ENCODE results near the gene CCDC40. TPM values are rescaled to one million over a fixed set of nuclear protein-coding genes. Genes with fewer than 3 reads are reported as not detected.
A peak's percentile ranks its signal among the peaks of the same experiment; 100 is the strongest.

The CCDC40 gene
- total and polyA plus RNA-seq, 7 donors = 1.4 to 25.8 (median 5.3) TPM; not detected in 2

- Histone ChIP-seq H3K4me3 (no peak overlapping the region), H3K4me1 (peaks cover 0 to 19% (median 16%) of the 10 kb centered on the region in 4 donors), H3K9me3 (no peaks in the 10 kb centered on the region), H3K27me3 (no peaks in the 10 kb centered on the region), H3K27ac (no peak overlapping the region), H3K36me3 (peaks cover 0 to 8% (median under 1%) of the 10 kb centered on the region in 4 donors)
- DNase-seq = no peak
- intact Hi-C loops (cut with DNase I) = loop anchor here (5.0 kb wide), 3 partner anchors 96 to 159 kb away; partner anchors contain the start of genes RNF213, SGSH and SLC26A11
- TF ChIP-seq CTCF (IDR thresholded peaks at IDR 0.05) (no peak), EP300 (IDR thresholded peaks at IDR 0.05) (no peak), POLR2A (IDR thresholded peaks at IDR 0.05) (no peak), POLR2AphosphoS5 (IDR thresholded peaks at IDR 0.05) (no peak)
- WGBS, 2 donors = 89 to 91% methylated on average over 19 of the region's 19 CpGs
These were observed 67.1 kb downstream of the CCDC40 start for GRCh38 chr17:80103449-80104085.

- 80 to 81% methylated on average over 26 of the region's 26 CpGs for WGBS, 2 donors
- no peak overlapping the region for H3K4me3 ChIP-seq
- intact Hi-C loops (cut with DNase I) = loop anchor here (5.0 kb wide), 3 partner anchors 97 to 158 kb away; partner anchors contain the start of genes RNF213, SGSH and SLC26A11
- H3K27ac ChIP-seq = no peak overlapping the region
- peaks cover 0 to 19% (median 16%) of the 10 kb centered on the region in 4 donors for H3K4me1 ChIP-seq
- peaks cover 0 to 10% (median 2%) of the 10 kb centered on the region in 4 donors for H3K36me3 ChIP-seq
- TF ChIP-seq CTCF (IDR thresholded peaks at IDR 0.05) (no peak), POLR2AphosphoS5 (IDR thresholded peaks at IDR 0.05) (no peak), POLR2A (IDR thresholded peaks at IDR 0.05) (no peak), EP300 (IDR thresholded peaks at IDR 0.05) (no peak)
- no peaks in the 10 kb centered on the region for H3K9me3 ChIP-seq
- no peaks in the 10 kb centered on the region for H3K27me3 ChIP-seq
- no peak for DNase-seq
These were observed 68.0 kb downstream of the CCDC40 start for GRCh38 chr17:80104321-80104955.

GRCh38 chr17:80104956-80105375, 68.5 kb downstream of the CCDC40 start:
- Histone ChIP-seq H3K4me1 (peaks cover 0 to 19% (median 16%) of the 10 kb centered on the region in 4 donors), H3K9me3 (no peaks in the 10 kb centered on the region), H3K4me3 (no peak overlapping the region), H3K36me3 (peaks cover 0 to 10% (median 2%) of the 10 kb centered on the region in 4 donors), H3K27me3 (no peaks in the 10 kb centered on the region), H3K27ac (no peak overlapping the region)
- WGBS, 2 donors = 86 to 90% methylated on average over 18 of the region's 18 CpGs
- TF ChIP-seq POLR2AphosphoS5 (IDR thresholded peaks at IDR 0.05) (no peak), CTCF (IDR thresholded peaks at IDR 0.05) (no peak), POLR2A (IDR thresholded peaks at IDR 0.05) (no peak), EP300 (IDR thresholded peaks at IDR 0.05) (no peak)
- no peak for DNase-seq
- intact Hi-C loops (cut with DNase I) = loop anchor here (5.0 kb wide), 3 partner anchors 98 to 157 kb away; partner anchors contain the start of genes RNF213, SGSH and SLC26A11

- intact Hi-C loops (cut with DNase I) = no loop called here
- H3K4me1 ChIP-seq = peaks cover 0 to 13% (median 12%) of the 10 kb centered on the region in 4 donors
- no peak overlapping the region for H3K27ac ChIP-seq
- H3K4me3 ChIP-seq = no peak overlapping the region
- H3K27me3 ChIP-seq = no peaks in the 10 kb centered on the region
- no peaks in the 10 kb centered on the region for H3K9me3 ChIP-seq
- TF ChIP-seq POLR2AphosphoS5 (IDR thresholded peaks at IDR 0.05) (no peak), CTCF (IDR thresholded peaks at IDR 0.05) (no peak), POLR2A (IDR thresholded peaks at IDR 0.05) (no peak), EP300 (IDR thresholded peaks at IDR 0.05) (no peak)
- 55 to 68% methylated on average over 29 of the region's 29 CpGs for WGBS, 2 donors
- DNase-seq = peak; percentile 89
- peaks cover 0 to 13% (median 2%) of the 10 kb centered on the region in 4 donors for H3K36me3 ChIP-seq
These were observed 69.3 kb downstream of the CCDC40 start for GRCh38 chr17:80105762-80106161.
